Kidney epithelial cell (primary cell): ENCODE data around the gene MXRA7. TPM values are rescaled to one million over a fixed set of nuclear protein-coding genes. Genes with fewer than 3 reads are reported as not detected.
A peak's percentile ranks its signal among the peaks of the same experiment; 100 is the strongest.

Experiments used
- DNase-seq: peaks from one replicate; pipeline ENCODE4 v3.0.0-alpha.2; 2010; ENCODE audit warnings: low read depth
- H3K27me3 ChIP-seq: 2 replicates; pipeline ENCODE4 v1.6.0; 2011; ENCODE audit warnings: low read length; ENCODE audit not compliant: control insufficient read depth, insufficient read depth
- H3K36me3 ChIP-seq: 2 replicates; pipeline ENCODE4 v1.5.1; 2011; ENCODE audit warnings: low read length; ENCODE audit not compliant: control insufficient read depth, insufficient read depth
- H3K4me3 ChIP-seq: 2 replicates; pipeline ENCODE4 v1.5.1; 2011; ENCODE audit warnings: low read depth, mild to moderate bottlenecking, control low read depth, low read length
- CTCF ChIP-seq: IDR thresholded peaks from 2 replicates; pipeline ENCODE4 v1.5.1; 2011; ENCODE audit warnings: mild to moderate bottlenecking, moderate library complexity, low read length, control low read depth, inconsistent platforms; ENCODE audit not compliant: insufficient read depth, poor library complexity, severe bottlenecking
- total RNA-seq: library from RNA; depleted of rRNA; stranded (reverse); fragments of >200 nt; gene quantifications from 2 replicates; pipeline ENCODE4 v1.2.3, GENCODE V29; 2015

MXRA7 gene
- total RNA-seq, 1 donor from 2014 or later: 110 TPM

DNA sequence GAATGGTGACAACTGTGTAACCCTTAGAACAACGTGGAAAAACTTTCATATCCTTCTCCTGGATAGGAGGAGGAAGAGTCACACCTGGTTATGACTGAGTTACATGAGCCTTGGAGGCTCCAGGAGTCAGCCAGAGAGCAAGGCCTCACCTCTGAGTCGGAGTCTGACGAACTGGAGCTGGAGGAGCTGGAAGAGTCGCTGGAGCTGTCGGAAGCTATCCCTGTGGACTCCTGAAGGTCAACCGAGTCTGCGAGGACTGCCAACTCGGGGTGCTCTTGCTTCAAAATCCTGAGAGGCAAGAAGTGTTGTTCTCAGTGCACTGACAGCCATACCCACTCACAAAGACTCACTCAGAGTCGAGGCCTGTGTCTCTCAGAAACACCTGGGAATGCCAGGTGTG, 9.4 kb upstream of the MXRA7 start:
- Histone ChIP-seq H3K36me3 (peaks cover 2% of the 10 kb centered on the region), H3K4me3 (no peak overlapping the region)
- TF ChIP-seq CTCF: no peak

DNA sequence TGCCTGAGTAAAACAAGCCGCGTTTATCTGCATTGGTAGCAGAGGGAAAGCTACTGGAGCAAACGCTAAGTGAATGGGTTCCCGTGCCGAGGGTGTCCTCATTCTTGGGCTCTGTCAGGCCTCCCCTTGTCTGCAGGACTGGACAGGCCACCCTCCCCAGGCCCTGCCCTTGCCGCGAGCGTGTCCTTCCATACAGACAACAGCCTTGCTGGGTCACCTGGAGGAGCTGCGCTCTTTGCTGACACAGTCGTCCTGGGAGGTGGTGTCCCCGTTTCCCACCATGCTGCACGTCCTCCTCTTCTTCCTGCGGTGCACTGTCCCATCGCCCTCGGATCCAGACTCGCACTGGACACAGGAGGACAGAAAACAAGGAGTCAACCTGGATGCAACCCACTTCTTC, 7.8 kb upstream of the MXRA7 start:
- Histone ChIP-seq H3K27me3 (no peaks in the 10 kb centered on the region), H3K4me3 (no peak overlapping the region), H3K36me3 (peaks cover 1% of the 10 kb centered on the region)
- TF ChIP-seq CTCF: no peak
- no peak for DNase-seq

More for the DNA sequence above, 9.4 kb upstream of the MXRA7 start:
- DNase-seq: no peak
- H3K27me3 ChIP-seq: no peaks in the 10 kb centered on the region

GRCh38 chr17:76716839-76717215, 6.1 kb upstream of the MXRA7 start:
- Histone ChIP-seq H3K27me3 (no peaks in the 10 kb centered on the region), H3K36me3 (peaks cover 1% of the 10 kb centered on the region), H3K4me3 (no peak overlapping the region)
- no peak for DNase-seq
- TF ChIP-seq CTCF: no peak

- DNase-seq: peak; percentile 85
- Histone ChIP-seq H3K36me3 (peaks cover 1% of the 10 kb centered on the region), H3K27me3 (no peaks in the 10 kb centered on the region), H3K4me3 (no peak overlapping the region)
- no peak for TF ChIP-seq CTCF
Observed at GRCh38 chr17:76716146-76716838, 5.5 kb upstream of the MXRA7 start.

DNA sequence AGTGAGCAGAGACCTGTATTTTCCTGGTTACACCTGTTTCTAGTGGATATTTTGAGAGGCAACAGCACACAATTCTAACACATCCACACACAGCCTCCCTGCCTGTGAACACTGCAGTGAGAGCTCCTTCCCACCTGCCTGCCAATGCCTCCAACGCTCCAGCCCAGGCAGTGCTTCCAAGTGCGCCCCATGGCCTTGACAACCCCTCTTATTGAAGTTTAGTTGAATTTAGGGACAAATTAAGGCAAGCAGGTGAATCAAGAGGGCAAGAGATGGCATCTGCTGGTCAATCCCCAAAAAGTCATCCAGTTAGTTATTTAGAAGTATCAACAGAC, 4.7 kb upstream of the MXRA7 start:
- Histone ChIP-seq H3K36me3 (peaks cover 1% of the 10 kb centered on the region), H3K27me3 (no peaks in the 10 kb centered on the region), H3K4me3 (no peak overlapping the region)
- no peak for TF ChIP-seq CTCF
- no peak for DNase-seq

DNA sequence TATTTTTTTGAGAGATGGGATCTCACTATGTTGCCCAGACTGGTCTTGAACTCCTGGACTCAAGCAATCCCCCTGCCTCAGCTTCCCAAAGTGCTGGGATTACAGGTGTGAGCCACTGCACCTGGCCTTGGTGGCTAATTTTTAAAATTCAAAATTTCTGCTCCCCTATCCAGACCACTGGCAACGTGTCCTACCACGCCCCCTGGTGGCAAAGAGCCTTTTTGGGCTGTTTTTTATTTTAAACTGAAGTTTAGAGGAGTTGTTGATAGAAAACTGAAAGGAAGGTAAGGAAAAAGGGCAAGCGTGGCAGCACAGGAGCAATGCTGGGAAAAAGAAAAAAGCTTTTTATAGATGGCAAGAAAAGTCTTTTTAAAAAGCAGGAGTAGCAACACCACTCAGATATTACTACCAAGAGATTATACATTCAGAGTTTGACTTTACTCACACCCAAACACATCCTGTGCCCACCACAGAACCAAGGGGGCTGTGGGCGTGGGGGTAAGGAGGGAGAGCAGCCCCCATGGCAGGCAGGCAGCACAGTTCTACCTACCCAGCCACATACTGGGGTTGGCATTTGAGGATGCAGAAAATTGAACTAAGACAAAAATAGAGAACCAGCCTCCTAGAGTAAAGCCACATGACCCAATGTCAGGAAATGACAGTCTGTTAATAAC, 4.2 kb upstream of the MXRA7 start:
- TF ChIP-seq CTCF: peak; percentile 76

More for the DNA sequence above, 4.2 kb upstream of the MXRA7 start:
- DNase-seq: no peak
- no peaks in the 10 kb centered on the region for H3K27me3 ChIP-seq
- H3K36me3 ChIP-seq: peaks cover 1% of the 10 kb centered on the region
- H3K4me3 ChIP-seq: no peak overlapping the region
